Measurements from ENCODE around the gene SHBG.

SHBG gene, protein sequence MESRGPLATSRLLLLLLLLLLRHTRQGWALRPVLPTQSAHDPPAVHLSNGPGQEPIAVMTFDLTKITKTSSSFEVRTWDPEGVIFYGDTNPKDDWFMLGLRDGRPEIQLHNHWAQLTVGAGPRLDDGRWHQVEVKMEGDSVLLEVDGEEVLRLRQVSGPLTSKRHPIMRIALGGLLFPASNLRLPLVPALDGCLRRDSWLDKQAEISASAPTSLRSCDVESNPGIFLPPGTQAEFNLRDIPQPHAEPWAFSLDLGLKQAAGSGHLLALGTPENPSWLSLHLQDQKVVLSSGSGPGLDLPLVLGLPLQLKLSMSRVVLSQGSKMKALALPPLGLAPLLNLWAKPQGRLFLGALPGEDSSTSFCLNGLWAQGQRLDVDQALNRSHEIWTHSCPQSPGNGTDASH

DNA sequence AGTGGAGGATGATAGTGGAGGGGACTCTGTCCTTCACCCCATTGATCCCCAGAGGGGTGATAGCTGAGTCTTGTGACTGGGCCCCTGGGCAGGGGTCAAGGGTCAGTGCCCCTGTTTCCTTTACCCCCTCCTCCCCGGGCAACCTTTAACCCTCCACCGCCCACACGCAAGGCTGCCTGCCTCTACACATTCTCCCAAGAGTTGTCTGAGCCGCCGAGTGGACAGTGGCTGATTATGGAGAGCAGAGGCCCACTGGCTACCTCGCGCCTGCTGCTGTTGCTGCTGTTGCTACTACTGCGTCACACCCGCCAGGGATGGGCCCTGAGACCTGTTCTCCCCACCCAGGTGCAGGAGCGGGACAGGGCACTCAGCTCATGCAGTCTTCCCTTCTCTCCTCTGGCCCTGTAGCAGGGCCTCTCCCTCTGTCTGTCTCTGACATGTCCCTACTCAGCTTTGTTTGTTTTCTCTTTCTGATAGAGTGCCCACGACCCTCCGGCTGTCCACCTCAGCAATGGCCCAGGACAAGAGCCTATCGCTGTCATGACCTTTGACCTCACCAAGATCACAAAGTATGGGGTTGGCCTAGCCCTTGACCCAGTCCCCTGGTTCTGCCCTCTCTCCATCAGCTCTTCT, at the start of gene SHBG:
SHBG (plus strand) TSS at position 197 of the 633 bp plus-strand sequence; CDS start at position 235, 38 bp downstream.
- no peak within 1 kb of the TSS for H3K4me3 ChIP-seq (ENCODE audit: low read depth in 1 of 2, low read length in 2 of 2)
- H3K27me3 ChIP-seq (ENCODE audit: low read depth, low read length), result no peaks in the 10 kb centered on the region
- H3K27ac ChIP-seq (ENCODE audit: low read length), result no peak within 1 kb of the TSS
- peaks cover 5 to 10% of the 10 kb centered on the region in 2 donors for H3K4me1 ChIP-seq (ENCODE audit: control insufficient read depth in 1 of 2, insufficient read depth in 2 of 2, low read length in 2 of 2)
- H3K9me3 ChIP-seq (ENCODE audit: control insufficient read depth in 1 of 2, low read length in 2 of 2), result no peaks in the 10 kb centered on the region
- no peaks in the 10 kb centered on the region for H3K36me3 ChIP-seq (ENCODE audit: control insufficient read depth in 1 of 2, insufficient read depth in 2 of 2, low read length in 2 of 2)

DNA sequence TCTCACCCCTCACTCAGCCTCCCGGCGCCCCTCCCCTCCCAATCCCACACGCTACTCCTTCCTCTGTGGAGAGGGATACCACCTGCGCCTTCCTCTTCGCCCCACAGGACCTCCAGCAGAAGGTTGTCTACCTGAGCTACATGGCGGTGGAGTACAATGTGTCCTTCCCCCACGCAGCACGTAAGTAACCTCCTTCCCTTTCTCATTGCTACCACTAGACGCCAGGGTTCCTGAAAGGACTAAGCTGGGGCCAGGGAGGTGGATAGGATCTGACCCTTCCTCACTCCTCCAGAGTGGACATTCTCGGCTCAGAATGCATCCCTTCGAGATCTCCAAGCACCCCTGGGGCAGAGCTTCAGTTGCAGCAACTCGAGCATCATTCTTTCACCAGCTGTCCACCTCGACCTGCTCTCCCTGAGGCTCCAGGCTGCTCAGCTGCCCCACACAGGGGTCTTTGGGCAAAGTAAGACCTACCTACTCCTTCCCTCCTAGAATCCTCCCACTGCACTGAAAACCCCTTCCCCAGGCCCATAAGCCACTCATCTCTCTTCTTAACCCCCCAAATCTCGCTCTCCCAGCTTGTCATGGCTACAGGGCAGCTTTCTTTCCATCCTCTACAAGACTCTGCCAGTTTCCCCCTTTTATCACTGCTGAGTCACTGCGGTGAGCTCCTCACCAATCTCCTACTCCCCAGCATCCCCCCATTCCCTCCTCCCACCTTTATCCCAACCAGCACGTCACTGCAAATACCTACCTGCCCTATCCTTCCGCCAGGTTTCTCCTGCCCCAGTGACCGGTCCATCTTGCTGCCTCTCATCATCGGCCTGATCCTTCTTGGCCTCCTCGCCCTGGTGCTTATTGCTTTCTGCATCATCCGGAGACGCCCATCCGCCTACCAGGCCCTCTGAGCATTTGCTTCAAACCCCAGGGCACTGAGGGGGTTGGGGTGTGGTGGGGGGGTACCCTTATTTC, 49.0 kb upstream of the SHBG start:
- Histone ChIP-seq H3K36me3 (ENCODE audit: control insufficient read depth in 1 of 2, insufficient read depth in 2 of 2, low read length in 2 of 2) (peaks cover 23 to 34% of the 10 kb centered on the region in 2 donors), H3K4me3 (ENCODE audit: low read depth in 1 of 2, low read length in 2 of 2) (peak overlapping the region; percentile 49 to 67)

GRCh38 chr17:7582396-7583252, 47.3 kb upstream of the SHBG start:
- peaks cover 15 to 23% of the 10 kb centered on the region in 2 donors for H3K36me3 ChIP-seq (ENCODE audit: control insufficient read depth in 1 of 2, insufficient read depth in 2 of 2, low read length in 2 of 2)
- H3K4me3 ChIP-seq (ENCODE audit: low read depth in 1 of 2, low read length in 2 of 2), result peak overlapping the region; percentile 74 to 90
- no peaks in the 10 kb centered on the region for H3K9me3 ChIP-seq (ENCODE audit: control insufficient read depth in 1 of 2, low read length in 2 of 2)
- H3K27me3 ChIP-seq (ENCODE audit: low read depth, low read length), result no peaks in the 10 kb centered on the region
- peak overlapping the region; percentile 98 for H3K27ac ChIP-seq (ENCODE audit: low read length)
- peaks cover 11 to 61% of the 10 kb centered on the region in 2 donors for H3K4me1 ChIP-seq (ENCODE audit: control insufficient read depth in 1 of 2, insufficient read depth in 2 of 2, low read length in 2 of 2)

More for the DNA sequence above, 49.0 kb upstream of the SHBG start:
- H3K27ac ChIP-seq (ENCODE audit: low read length), result peak overlapping the region; percentile 95
- H3K9me3 ChIP-seq (ENCODE audit: control insufficient read depth in 1 of 2, low read length in 2 of 2), result no peaks in the 10 kb centered on the region
- H3K4me1 ChIP-seq (ENCODE audit: control insufficient read depth in 1 of 2, insufficient read depth in 2 of 2, low read length in 2 of 2), result peaks cover 11 to 65% of the 10 kb centered on the region in 2 donors
- H3K27me3 ChIP-seq (ENCODE audit: low read depth, low read length), result no peaks in the 10 kb centered on the region

DNA sequence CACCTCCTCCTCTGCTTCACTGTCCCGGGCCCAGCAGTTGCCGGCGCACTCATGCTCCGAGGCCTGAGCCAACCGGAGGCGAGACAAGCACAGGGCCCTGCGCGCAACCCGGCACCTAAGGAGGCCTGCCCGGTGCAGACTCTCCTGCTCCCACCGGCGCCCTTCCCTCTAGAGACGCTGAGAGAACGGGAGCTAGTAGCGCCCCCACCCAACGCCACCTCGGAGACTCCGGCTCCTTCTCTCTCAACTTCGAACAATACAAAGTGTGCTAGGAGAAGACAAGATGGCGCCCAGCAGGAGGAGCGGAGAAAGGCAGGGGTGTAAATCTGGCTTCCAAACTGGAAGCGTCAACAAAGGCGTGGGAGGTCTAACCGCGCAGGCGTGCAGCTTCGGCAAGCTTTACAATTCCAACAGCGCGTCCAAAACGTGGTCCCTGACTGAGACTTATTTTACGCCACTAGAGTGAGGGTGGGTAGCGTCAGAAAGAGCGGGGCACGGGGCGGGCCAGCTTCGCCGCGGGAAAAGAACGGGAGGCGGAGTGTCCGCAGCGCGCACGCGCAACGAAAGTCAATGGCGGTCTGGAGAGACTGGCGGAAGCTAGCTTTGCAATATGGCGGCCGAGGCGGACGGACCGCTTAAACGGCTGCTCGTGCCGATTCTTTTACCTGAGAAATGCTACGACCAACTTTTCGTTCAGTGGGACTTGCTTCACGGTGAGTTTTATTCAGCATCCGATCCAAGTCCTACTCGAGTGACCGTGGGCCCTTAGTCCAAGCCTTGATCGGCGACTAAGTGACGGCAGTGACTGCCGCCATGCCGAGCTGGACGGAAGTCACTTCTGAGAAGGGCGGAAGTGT, 46.5 kb upstream of the SHBG start, which contains the start of gene MPDU1:
MPDU1 (plus strand) TSS at position 600 of the 857 bp plus-strand sequence; CDS start at position 611, 11 bp downstream.
- peak within 1 kb of the TSS; percentile 98 for H3K27ac ChIP-seq (ENCODE audit: low read length)
- peak within 1 kb of the TSS; percentile 74 to 90 for H3K4me3 ChIP-seq (ENCODE audit: low read depth in 1 of 2, low read length in 2 of 2)
- no peaks in the 10 kb centered on the region for H3K9me3 ChIP-seq (ENCODE audit: control insufficient read depth in 1 of 2, low read length in 2 of 2)
- peaks cover 11 to 68% of the 10 kb centered on the region in 2 donors for H3K4me1 ChIP-seq (ENCODE audit: control insufficient read depth in 1 of 2, insufficient read depth in 2 of 2, low read length in 2 of 2)
- peaks cover 9 to 17% of the 10 kb centered on the region in 2 donors for H3K36me3 ChIP-seq (ENCODE audit: control insufficient read depth in 1 of 2, insufficient read depth in 2 of 2, low read length in 2 of 2)
- H3K27me3 ChIP-seq (ENCODE audit: low read depth, low read length), result no peaks in the 10 kb centered on the region

- no peak overlapping the region for H3K4me3 ChIP-seq (ENCODE audit: low read depth in 1 of 2, low read length in 2 of 2)
- H3K9me3 ChIP-seq (ENCODE audit: control insufficient read depth in 1 of 2, low read length in 2 of 2), result no peaks in the 10 kb centered on the region
- H3K27me3 ChIP-seq (ENCODE audit: low read depth, low read length), result no peaks in the 10 kb centered on the region
- peaks cover 3 to 50% of the 10 kb centered on the region in 2 donors for H3K4me1 ChIP-seq (ENCODE audit: control insufficient read depth in 1 of 2, insufficient read depth in 2 of 2, low read length in 2 of 2)
- H3K27ac ChIP-seq (ENCODE audit: low read length), result peak overlapping the region; percentile 56
- H3K36me3 ChIP-seq (ENCODE audit: control insufficient read depth in 1 of 2, insufficient read depth in 2 of 2, low read length in 2 of 2), result peaks cover 15 to 23% of the 10 kb centered on the region in 2 donors
Measured at GRCh38 chr17:7586673-7587419, 43.1 kb upstream of the SHBG start.

DNA sequence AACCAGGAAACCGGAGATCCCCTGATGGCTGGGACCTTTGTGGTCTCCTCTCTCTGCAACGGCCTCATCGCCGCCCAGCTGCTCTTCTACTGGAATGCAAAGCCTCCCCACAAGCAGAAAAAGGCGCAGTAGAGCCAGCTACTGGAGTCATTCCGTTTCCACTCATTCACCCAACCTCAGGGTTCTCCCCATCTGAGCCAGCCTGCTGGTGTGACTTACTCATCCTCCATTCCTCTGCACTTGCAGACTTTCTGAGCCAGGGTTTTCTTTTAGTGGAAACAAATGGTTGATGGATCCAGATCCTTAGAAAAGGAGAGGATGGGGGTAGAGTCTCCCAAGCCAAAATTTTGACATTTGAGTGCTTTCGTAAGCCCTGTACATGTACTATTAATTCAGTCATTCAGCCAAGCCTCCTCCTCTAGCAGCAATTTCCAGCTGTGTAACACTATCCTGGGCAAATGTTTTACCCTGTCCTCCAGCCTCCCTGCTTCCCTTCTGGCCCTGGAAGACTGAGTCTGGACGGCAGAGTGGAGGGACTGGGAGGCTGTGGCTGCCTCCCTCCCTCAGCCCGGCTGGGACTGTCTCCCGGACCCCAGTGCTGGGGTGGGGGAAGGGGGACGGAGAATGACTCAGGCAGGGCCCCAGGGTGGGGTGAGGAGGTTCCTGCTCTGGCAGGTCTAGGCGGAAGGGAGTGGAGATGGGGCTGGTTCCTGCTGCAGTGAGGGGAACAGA, 42.3 kb upstream of the SHBG start:
- Histone ChIP-seq H3K27ac (ENCODE audit: low read length) (peak overlapping the region; percentile 56), H3K4me3 (ENCODE audit: low read depth in 1 of 2, low read length in 2 of 2) (peak overlapping the region in 1 of 2 donors; percentile 71), H3K36me3 (ENCODE audit: control insufficient read depth in 1 of 2, insufficient read depth in 2 of 2, low read length in 2 of 2) (peaks cover 23 to 30% of the 10 kb centered on the region in 2 donors)

GRCh38 chr17:7588553-7589203, 41.3 kb upstream of the SHBG start:
- peaks cover 32 to 41% of the 10 kb centered on the region in 2 donors for H3K36me3 ChIP-seq (ENCODE audit: control insufficient read depth in 1 of 2, insufficient read depth in 2 of 2, low read length in 2 of 2)

More for the DNA sequence above, 42.3 kb upstream of the SHBG start:
- no peaks in the 10 kb centered on the region for H3K27me3 ChIP-seq (ENCODE audit: low read depth, low read length)
- no peaks in the 10 kb centered on the region for H3K9me3 ChIP-seq (ENCODE audit: control insufficient read depth in 1 of 2, low read length in 2 of 2)
- H3K4me1 ChIP-seq (ENCODE audit: control insufficient read depth in 1 of 2, insufficient read depth in 2 of 2, low read length in 2 of 2), result peaks cover 0 to 44% of the 10 kb centered on the region in 2 donors

DNA sequence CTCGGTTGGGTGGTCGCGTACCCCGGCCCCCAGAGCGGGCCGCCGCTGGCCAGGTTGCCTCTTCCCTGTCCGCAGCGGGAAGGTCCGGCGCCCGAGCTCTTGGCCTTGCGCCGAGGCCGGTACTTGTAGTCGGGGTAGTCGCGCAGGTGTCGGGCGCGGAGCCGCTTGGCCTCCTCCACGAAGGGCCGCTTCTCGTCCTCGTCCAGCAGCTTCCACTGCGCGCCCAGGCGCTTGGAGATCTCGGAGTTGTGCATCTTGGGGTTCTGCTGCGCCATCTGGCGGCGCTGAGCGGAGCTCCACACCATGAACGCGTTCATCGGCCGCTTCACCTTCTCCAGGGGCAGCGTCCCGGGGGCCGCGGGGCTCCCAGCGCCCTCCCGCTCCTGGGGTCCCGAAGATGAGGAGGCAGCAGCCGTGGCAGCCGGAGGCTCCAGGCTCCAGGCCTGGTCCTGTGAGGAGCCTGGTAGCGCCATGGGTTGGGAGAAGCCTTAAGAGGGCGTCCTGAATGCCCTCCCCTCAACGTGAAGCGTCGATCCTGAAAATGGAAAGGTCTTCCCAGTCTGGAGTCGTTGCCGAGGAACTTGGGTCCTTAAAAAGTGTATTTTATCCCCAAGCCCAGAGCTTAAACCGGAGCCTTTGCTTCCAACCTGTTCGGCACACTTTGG, 40.6 kb upstream of the SHBG start:
- H3K4me1 ChIP-seq (ENCODE audit: control insufficient read depth in 1 of 2, insufficient read depth in 2 of 2, low read length in 2 of 2), result peaks cover 0 to 34% of the 10 kb centered on the region in 2 donors
- H3K36me3 ChIP-seq (ENCODE audit: control insufficient read depth in 1 of 2, insufficient read depth in 2 of 2, low read length in 2 of 2), result peaks cover 39 to 45% of the 10 kb centered on the region in 2 donors
- no peaks in the 10 kb centered on the region for H3K9me3 ChIP-seq (ENCODE audit: control insufficient read depth in 1 of 2, low read length in 2 of 2)
- no peak overlapping the region for H3K27ac ChIP-seq (ENCODE audit: low read length)
- peak overlapping the region; percentile 37 to 71 for H3K4me3 ChIP-seq (ENCODE audit: low read depth in 1 of 2, low read length in 2 of 2)
- H3K27me3 ChIP-seq (ENCODE audit: low read depth, low read length), result no peaks in the 10 kb centered on the region

More at GRCh38 chr17:7588553-7589203, 41.3 kb upstream of the SHBG start:
- Histone ChIP-seq H3K4me3 (ENCODE audit: low read depth in 1 of 2, low read length in 2 of 2) (peak overlapping the region; percentile 37 to 71), H3K9me3 (ENCODE audit: control insufficient read depth in 1 of 2, low read length in 2 of 2) (no peaks in the 10 kb centered on the region), H3K27me3 (ENCODE audit: low read depth, low read length) (no peaks in the 10 kb centered on the region), H3K4me1 (ENCODE audit: control insufficient read depth in 1 of 2, insufficient read depth in 2 of 2, low read length in 2 of 2) (peaks cover 0 to 36% of the 10 kb centered on the region in 2 donors), H3K27ac (ENCODE audit: low read length) (no peak overlapping the region)

Data from muscle layer of duodenum (tissue), 2 donors.